GM18508 (cell line): ENCODE results near the gene ARFGAP3.

ENCODE experiments used
- ATAC-seq: cut with Tn5 transposase; IDR thresholded peaks from one replicate; pipeline ENCODE4 v1.9.1; 2021; ENCODE audit warnings: moderate number of reproducible peaks; ENCODE audit not compliant: insufficient read depth, unreplicated experiment

Gene ARFGAP3

DNA sequence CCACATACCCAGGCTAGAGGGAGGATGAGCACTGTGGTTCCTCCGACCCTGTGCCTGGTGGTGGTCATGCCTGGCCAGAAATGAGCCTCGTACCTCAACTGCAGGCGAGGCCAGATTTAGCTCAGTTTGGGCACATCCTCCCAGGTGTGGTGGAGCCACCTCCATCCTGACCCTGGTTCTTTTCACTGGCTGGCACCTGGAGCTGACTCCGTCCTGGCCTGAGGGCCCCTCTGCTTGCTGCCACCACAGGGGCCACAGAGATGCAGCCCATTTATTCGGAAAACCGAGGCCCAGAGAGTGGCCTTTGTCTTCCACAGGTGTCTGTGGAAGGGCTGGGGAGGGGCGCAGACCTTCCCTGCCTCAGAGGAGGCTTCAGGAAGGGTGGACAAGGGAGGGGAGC is 9.0 kb upstream of the ARFGAP3 start:
- no peak for ATAC-seq

DNA sequence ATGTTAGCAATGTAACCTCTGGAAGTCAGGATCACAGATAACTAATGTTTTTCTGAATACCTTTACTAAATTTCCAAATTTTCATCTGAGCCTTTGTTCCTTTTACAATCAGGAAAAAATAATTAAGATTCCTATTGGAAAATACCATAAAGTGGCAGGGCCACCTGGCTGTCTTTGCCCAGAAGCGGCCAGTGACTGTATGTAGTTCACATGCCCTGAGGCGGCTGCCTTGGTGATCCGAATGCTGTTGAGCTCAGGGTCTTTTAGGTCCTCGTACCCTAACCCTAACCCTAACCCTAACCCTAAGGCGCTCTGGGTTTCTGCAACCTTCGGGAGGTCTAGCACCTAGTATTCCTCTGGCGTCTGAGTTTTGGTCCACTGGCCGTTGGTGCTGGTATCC is 8.5 kb upstream of the ARFGAP3 start:
- no peak for ATAC-seq

DNA sequence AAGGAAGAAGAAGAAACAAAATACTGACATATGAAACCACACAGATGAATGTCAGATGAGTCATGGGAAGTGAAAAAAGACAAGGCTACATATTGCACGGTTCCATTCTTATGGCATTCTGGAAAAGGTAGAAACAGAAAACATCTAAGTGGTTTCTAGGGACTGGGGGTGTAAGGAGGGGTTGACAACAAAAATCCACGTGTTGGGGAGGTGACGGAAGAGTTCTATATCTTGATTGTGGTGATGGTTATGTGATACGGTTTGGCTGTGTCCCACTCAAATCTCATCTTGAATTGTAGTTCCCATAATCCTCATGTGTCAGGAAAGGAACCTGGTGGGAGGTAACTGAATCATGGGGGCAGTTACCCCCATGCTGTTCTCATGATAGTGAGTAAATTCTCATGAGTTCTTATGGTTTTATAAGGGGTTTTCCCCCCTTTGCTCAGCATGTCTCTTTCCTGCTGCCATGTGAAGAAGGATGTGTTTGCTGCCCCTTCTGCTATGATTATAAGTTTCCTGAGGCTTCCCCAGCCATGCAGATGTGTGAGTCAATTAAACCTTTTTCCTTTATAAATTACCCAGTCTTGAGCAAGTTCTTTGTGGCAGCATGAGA is 6.4 kb upstream of the ARFGAP3 start:
- ATAC-seq, result no peak

DNA sequence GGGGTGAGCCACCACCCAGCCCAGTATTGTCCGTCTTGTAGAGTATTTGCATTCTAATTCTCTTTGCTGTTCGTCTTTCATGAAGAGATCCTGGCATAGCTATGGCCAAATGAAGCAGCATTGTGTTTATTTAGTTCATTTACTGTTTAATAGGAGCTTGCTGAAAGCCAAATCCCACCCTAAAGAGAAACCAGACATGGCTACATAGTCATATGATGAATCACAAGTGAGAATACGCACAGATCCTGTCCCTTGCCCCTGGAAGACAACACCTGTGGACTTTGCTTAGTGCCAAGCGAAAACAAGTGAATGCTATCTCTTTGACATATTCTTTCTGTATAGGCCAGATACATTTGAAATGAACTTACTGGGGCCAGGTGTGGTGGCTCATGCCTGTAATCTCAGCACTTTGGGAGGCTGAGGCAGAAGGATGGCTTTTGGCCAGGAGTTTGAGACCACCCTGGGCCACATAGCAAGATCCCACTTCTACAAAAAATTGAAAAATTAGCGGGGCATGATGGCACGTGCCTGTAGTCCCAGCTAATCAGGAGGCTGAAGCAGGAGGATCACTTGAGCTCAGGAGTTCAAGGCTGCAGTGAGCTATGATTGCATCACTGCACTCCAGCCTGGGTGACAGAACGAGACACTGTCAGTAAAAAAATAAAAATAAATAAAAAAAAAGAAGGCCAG is 5.1 kb upstream of the ARFGAP3 start:
- no peak for ATAC-seq

DNA sequence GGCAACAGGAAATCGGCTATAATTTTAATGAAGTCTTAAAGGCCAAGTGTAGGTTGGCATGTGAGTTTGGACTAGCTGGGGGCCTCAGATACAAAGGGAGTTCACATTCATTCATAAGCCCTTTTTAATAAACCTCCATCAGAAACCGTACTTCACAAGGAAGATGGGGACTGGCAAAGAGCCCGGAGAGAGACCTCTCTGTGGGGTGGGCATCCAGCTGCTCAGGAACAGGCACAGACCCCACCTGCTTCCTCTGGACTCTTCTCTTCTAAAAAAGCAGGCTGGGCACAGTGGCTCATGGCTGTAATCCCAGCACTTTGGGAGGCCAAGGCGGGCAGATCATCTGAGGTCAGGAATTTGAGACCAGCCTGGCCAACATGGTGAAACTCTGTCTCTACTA is 3.9 kb upstream of the ARFGAP3 start:
- ATAC-seq, result no peak

DNA sequence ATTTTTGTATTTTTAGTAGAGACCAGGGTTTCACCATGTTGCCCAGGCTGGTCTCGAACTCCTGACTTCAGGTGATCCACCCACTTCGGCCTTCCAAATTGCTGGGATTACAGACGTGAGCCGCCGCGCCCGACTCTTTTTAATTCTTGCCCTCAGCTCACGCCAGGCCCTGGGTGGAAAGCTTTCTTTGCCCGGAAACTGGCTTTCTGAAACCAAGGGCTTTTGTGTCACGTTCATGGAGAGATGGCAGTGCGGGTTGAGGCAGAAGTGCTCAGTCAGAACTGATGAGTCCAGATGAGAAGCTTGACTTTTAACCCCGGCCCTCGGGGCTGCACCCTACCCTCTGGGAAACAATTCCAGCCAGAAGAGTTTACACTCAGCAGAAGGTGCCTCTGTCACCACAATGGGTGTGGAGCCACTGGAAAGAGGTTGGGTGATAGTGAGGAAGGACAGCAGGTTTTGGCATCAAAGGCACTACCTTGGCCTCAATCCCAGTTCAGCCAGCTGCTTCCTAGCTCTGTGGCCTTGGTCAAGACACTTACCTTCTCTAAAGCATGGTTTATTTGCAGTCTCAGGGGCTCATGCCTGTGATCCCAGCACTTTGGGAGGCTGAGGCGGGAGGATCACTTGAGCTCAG is 890 bp upstream of the ARFGAP3 start:
- no peak for ATAC-seq

DNA sequence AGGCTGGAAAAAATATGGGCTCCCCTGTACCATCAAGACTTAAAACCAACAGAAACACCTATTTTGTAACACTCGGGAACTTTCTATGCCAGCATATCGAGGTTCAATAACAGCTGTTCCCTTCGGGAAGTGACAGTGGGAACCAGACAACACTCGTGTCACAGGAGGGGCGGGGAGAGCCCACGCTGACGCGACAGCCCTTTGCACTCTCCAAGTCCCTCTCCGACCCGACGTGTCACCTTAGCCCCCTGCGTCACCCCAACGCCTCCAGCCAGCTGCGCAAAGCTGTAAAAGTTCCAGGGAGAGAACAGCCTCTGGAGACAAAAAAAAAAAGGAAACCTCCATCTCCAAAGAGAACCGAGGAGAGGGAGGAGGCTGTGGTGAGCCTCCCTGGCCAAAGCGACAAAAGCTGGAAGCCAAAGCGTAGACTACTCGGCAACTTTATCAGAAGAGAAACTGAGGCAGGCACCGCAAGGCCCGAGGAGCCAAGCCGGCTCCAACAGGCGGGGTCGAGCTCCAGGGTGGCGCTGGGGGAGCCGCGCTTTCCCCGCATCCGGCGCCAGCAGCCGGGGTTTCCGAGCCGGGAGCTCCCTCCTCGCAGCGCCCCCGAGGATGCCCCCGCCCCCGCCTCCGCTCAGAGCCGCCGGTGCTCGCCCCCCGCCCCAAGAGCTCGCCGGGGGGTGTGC is 751 bp downstream of the ARFGAP3 start:
- ATAC-seq, result no peak

DNA sequence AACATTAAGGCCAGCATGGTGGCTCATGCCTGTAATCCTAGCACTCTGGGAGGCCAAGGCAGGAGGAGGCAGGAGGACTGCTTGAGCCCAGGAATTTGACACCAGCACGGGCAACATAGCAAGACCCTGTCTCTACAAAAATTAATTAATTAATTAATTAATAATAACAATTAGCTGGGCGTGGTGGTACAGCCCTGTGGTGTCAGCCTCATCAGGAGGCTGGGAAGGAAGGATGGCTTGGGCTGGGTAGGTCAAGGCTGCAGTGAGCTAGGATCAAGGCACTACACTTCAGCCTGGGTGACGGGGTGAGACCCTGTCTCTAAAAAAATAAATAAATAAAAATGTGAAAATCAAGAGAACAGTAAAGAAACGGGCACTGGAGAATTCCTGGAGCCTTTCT is 1.4 kb downstream of the ARFGAP3 start:
- ATAC-seq, result no peak

DNA sequence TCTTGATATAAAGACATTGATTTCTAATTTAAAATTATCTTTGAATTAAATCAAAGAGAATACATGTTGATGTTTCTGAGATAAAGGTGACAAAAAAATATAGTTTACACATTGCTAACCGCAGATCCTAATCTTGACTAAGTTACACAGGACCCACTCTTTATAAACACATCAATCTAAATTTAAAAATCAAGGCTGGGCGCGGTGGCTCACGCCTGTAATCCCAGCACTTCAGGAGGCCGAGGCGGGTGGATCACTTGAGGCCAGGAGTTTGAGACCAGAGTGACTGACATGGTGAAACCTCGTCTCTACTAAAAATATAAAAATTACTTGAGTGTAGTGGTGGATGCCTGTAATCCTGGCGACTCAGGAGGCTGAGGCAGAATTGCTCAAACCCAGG is 1.9 kb downstream of the ARFGAP3 start:
- ATAC-seq, result no peak

DNA sequence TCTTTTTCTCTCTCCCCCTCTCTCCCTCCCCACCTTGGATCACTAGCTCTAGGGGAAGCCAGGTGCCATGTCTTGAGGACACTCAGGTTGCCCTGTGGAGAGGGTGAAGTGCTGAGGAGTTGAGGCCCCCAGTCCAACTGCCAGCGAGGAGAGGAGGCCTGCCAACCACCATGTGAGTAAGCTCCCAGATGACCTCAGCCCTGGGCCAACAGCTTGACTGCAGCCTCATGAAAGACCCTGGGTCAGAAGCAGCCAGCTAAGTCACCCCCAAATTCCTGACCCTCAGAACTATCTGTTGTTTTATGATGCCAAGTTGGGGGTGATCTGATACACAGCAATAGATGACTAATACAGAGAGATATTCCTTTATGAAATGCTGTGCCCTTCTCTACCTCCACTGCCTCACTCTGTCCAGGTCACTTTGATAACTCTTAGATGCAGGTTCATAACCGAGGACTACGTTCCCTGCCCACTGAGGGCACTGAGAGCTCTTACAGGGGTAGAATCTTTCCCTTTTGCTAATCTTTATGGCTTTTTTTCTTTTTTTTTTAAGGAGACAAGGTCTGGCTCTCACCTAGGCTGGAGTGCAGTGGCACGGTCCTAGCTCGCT is 8.0 kb downstream of the ARFGAP3 start:
- ATAC-seq, result no peak

DNA sequence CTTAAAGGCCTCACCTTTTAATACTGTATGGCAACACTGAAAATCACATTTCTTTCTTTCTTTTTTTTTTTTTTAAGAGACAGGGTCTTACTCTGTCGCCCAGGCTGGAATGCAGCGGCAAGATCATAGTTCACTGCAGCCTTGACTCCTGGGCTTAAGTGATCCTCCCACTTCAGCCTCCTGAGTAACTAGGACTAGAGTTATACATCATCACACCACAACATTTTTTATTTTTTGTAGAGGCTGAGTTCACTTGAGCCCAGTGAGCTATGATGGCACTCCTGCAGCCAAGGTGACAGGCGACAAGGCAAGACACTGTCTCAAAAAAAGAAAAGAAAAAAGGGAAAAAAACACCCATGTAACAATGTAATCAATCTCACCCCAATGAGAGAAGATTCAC is 10.0 kb downstream of the ARFGAP3 start:
- no peak for ATAC-seq

DNA sequence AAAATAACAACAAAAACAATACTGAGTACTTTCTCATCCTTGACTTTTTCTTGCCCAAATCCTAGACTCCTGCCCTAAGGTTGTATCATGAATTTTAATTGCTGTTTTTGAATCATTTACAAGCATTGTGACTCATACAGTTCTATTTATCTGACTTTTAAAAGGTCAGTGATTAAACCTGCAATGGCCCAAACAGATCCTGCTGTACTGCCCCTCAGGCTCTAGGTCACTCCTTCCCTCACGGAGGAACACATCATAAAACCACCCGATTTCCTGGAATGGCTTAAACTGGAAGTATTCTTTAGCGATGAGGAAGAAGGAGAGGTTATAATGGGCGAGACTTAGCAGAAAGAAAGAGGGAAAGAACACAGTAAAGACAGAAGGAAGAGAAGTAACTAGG is 12.3 kb downstream of the ARFGAP3 start:
- ATAC-seq, result no peak

DNA sequence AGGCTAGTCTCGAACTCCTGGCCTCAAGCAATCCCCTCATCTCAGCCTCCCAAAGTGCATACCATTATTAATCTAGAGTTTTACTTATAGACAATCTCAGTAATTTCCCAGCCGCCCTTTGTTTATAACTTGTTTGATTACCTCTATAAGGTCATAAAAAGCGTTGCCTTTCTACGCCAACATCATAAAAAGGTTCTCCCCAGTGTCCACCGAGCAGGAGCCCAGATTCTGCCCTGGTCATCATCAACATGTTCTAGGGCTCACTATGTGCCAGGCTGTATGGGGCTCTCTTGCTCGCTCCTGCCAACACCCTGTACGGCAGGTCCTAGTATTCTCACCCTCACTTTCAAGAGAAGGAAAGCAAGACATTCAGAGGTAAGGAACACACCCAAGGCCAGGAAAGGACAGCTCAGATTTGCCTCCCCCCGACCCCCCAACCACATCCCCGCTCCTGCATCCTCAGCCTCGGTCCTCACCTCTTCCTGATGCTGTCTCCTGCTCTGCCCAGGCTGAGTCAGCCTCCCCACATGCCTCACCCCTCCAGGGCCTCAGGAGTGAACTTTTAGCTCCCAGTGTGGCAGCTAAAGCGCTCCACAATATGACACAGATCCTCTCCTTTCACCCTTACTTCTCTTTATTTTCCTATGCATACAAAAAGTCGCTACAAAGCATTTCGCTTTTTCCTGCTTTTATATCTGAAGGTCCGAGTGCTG is 14.3 kb downstream of the ARFGAP3 start:
- ATAC-seq, result no peak

DNA sequence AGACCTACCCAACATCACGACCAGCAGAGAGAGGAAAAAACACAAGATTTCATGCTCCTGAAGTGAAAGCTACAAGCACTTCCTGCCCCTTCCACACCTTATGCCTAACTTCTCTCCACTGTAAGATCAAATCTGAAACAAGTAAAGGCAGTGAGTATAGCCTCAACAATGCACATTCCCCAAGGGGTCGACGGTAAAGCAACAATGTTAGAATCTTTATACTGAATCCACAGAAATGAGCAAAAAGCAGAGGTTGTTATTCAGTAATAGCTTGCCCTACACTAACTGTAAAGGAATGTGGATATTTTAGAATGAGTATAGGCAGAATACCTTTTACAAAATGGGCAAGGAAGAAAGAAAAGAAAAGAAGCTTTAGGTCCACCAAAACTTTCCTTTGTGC is 15.6 kb downstream of the ARFGAP3 start:
- no peak for ATAC-seq

DNA sequence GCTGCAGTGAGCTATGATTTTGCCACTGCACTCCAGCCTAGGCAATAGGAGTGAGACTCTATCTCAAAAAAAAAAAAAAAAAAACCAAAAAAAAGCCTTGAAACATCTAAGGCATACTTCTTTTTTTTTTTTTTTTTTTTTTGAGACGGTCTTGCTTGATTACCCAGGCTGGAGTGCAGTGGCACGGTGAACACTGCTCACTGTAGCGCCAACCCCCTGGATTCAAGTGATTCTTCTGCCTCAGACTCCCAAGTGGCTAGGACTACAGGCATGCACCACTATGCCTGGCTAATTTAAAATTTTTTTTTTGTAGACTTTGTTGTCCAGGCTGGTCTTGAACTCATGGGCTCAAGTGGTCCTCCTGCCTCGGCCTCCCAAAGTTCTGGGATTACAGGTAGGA is 19.5 kb downstream of the ARFGAP3 start:
- no peak for ATAC-seq

DNA sequence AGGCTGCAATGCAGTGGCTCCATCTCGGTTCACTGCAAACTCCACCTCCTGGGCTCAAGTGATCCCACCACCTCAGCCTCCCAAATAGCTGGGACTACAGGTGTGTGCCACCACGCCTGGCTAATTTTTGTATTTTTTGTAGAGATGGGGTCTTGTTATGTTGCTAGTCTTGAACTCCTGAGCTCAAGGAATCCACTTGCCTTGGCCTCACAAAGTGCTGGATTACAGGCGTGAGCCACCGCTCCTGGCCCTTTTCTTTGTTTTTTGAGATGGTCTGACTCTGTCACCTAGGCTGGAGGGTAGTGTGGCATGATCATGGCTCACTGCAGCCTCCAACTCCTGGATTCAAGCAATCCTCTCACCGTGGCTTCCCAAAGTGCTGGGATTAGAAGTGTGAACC is 21.0 kb downstream of the ARFGAP3 start:
- ATAC-seq, result no peak

DNA sequence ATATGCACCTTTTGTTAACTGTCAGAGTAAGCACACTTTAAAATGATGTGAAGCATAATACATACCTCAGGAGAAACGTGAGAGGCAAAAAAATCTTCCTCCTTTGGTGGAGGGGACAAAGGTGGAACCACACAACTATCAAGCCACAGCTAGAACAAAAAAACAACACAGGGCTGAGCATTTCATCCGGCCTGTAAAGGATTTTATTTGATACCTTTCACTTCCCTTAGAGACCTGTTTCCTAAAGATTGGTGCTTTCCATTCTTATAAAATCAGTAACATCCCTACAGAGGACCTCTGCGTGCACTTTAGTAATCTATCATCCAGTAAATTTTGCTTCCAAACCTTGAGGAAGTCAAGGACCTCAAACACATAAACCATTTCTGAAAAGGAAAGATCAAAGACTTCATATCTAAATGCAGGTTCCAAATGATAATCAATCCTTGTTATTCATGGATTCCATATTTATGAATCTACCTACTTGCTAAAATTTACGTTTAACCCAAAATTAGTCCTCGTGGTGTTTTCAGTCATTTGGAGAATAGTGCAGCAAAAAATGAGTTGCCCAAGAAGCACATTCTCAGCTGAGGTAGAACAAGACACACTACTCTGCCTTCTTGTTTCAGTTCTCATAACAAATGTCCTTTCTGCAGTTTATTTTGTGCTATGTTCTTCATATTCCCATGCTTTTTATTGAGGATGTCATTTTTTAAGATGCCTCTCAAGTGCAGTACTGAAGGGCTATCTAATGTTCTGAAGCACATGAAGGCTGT is 22.7 kb downstream of the ARFGAP3 start:
- no peak for ATAC-seq

DNA sequence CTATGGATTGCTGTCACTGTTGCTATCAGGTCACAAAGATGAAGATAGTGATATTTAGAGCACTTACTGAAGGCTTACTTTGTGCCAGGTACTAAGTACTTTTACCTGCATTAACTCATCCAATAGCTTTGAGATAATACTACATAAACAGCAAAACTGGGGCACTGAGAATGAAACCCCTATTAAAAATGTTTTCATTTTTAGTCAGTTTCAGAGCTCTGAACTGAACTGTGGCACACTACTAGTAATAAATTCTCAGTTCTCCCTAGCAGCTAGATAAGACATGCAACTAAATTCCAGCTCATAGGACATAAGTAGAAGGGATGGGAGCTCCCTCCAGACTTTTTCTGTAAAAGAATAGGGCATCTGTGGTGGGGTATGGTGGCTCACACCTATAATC is 24.0 kb downstream of the ARFGAP3 start:
- no peak for ATAC-seq

DNA sequence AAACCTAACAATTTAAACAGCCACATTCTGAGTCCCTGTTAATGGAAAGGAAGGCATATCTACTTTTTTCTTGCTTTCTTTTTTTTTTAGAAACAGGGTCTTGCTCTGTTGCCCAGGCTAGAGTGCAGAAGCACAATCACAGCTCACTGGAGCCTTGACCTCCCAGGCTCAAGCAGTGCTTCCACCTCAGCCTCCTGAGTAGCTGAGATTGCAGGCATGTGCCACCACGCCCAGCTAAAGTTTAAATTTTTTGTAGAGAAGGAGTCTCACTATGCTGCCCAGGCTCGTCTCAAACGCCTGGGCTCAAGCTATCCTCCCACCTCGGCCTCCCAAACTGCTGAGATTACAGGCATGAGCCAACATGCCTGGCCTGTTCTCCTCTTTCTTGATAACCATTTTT is 25.4 kb downstream of the ARFGAP3 start:
- no peak for ATAC-seq

DNA sequence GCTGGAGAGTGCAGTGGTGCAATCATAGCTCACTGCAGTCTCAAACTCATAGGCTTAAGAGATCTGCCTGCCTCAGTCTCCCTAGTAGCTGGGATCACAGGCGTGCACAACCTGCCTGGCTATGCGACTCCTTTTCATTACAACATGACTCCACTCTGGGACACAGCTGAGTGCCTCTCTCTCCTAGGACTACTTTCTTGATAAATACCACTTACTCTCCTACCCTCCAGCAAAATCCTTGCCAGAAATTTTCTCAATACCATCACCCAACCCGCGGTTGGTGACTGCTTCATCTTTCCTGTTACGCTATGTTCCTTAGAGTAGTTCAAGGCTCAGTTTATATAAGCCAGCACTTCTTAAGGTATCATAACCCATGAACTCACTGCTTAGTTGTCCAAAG is 26.9 kb downstream of the ARFGAP3 start:
- ATAC-seq, result no peak
